T-helper 2 cell treated with Interferon-gamma antibody and Interleukin-4, amounts not matched to agents 100 ng/mL and 5 ng/mL, for 36 hours (primary cell): ENCODE data around the gene GAS2L1. TPM values are rescaled to one million over a fixed set of nuclear protein-coding genes. Genes with fewer than 3 reads are reported as not detected.
"Not testable (repeated sequence)": the region's sequence is repeated elsewhere in the genome, so short reads cannot be mapped to it uniquely, and the experiment has no call there.

Experiments
- intact Hi-C: fragments of 100-400 bp; cut with micrococcal nuclease; formaldehyde crosslinking; loops from one replicate; pipeline ENCODE4 v1.15.1; 2023
- total RNA-seq: library from RNA; stranded (reverse); gene quantifications from 2 replicates; pipeline ENCODE4 v1.2.3, GENCODE V29; 2022

GAS2L1 gene
- total RNA-seq, 1 donor from 2014 or later: 3.6 TPM

DNA sequence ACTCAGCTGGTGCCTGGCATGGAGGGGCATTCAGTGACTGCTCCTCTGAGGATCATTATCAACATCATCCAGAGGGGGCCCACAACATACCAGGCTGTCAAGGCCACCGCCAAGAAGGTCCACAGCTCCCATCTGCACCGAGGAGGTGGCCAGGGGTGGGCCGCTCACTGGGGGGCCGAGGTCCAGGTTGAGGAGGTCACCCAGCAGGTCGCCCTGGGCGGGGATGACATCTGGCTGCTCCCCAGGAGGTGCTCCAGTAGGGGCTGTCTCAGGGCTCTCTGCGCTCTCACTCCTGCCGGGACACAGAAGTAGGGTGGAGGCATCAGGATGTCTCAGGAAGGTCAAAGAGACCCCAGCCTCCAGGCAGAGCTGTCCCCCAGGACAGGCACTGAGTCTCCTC is 34.1 kb downstream of the GAS2L1 start:
- intact Hi-C loops: no loop called here

DNA sequence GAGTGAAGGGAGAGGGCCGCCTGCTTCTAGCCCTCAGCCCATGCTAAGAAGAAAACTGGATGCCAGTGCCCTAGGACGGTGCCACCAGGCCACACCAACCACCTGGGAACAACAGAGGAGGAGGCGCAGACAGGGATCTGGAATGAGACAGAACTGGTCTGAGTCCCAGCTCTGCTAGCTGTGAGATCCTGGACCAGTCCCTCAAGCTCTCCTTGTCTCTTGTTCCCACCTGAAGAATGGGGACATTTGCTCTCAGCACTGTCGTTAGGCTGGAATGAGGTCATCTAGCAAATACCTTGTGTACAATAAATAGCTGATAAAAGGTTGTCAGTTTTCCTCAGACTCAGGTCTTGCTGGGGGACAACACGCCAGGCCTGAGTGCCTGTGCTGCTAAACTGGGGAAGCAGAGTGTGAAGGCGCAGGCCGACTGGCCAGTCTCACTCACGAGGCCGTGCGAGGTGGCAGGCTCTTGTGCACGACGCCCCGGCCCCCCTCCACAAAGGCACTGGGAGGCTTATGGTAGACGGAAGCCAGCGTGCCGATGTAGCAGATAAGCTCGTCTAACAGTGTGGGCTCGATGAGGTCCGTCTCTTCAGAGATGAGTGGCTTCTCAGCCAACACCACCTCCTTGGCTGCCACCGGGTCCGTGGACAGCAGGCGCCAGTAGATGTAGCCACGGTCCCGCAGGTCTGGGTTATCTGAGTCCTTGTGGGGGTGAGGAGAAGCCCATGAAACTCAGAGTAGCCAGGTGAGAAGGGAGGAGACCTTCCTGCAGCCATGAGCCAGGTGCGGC is 34.8 kb downstream of the GAS2L1 start:
- intact Hi-C loops: no loop called here

DNA sequence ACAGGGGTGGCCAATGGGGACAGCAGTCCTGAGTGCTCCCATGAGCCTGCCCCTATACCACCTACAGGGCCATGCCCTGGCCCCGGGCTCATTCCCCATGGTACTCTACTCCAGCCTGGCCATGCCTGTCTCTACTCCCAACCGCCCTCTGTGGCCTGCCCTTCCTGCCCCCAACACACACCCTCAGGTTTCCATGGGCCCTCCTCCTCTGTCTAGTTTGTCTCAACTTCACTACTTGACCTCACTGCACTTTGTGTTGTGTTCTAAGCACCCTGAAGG is 35.3 kb downstream of the GAS2L1 start:
- intact Hi-C loops: no loop called here

DNA sequence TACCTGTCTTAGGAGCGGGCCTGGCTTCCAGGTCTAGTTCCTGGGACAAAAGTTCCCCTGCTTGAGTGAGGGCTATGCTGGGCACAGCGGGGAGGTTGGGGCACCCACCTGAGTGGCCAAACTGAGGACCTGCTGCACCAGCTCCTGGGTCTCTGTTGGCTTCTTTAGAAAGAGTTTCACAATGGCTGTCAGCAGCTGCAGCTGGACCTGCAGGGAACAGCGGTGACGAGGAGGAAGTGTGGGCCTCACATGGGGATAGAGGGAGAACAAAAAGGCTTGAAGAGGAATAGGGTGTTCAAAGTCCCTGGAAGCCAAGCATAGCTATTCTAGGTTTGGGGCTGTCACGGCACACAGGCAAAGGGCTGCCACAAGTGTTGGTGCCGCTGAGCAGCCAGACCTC is 35.7 kb downstream of the GAS2L1 start:
- intact Hi-C loops: no loop called here

- intact Hi-C loops: no loop called here
Observed at GRCh38 chr22:29342577-29343312, 36.3 kb downstream of the GAS2L1 start.

- intact Hi-C loops: no loop called here
Observed at GRCh38 chr22:29343313-29343805, 36.9 kb downstream of the GAS2L1 start.

GRCh38 chr22:29344137-29344536 is 37.7 kb downstream of the GAS2L1 start:
- intact Hi-C loops: no loop called here

DNA sequence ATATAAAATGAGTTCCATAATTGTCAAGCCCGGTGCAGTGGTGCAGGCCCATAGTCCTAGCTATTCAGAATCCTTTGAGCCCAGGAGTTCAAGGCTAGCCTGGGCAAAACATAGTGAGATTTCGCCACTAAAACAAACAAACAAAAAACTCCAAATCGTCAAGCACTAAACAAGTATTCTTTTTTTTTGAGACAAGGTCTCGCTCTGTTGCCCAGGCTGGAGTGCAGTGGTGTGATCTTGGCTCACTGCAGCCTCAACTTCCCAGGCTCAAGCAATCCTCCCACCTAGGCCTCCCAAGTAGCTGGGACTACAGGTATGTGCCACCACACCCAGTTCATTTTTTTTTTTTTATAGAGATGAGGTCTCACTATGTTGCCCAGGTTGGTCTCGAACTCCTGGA is 38.4 kb downstream of the GAS2L1 start:
- intact Hi-C loops: not testable (repeated sequence)

GRCh38 chr22:29345932-29346331 is 39.5 kb downstream of the GAS2L1 start:
- intact Hi-C loops: no loop called here

DNA sequence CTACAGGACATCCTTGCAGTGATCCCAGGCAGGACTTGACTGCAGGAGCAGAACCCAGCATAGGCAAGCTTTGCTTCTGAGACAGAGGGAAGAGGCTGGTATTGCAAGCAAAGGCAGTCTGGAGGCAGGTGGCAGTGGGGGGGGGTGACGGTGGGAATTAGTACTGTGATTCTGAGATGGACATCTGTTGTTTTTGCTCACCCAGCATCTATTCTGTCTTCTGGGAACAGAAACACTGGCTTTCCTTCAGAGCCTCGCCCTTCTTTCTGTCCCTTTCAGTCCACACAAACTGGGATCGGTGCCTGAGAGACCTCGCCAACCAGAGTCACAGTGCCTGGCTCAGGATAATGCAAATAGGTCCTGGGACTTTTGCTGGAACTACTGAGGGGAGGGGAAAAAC is 40.2 kb downstream of the GAS2L1 start:
- intact Hi-C loops: no loop called here

GRCh38 chr22:29348041-29348440 is 41.6 kb downstream of the GAS2L1 start:
- intact Hi-C loops: no loop called here

DNA sequence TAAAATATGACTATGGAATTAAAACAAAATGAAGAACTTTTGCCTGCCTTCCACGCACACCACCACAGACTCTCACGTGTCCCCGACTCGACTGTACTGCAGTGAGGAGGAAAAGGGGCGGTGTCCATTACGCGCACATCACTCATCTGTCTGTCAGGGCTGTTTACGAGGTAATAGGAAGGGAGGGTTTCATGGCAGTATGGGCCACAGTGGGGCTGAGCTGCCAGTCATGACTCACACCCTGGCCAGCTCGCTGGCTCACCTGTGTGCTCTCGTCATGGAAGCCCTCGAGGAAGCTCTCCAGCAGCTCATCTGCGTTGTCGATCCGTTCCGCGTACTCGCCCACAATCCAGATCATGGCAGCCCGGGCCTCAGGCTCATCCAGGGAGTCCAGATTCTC is 42.5 kb downstream of the GAS2L1 start:
- intact Hi-C loops: no loop called here

- intact Hi-C loops: no loop called here
Observed at GRCh38 chr22:29351042-29351441, 44.6 kb downstream of the GAS2L1 start.

GRCh38 chr22:29351891-29352290 is 45.4 kb downstream of the GAS2L1 start:
- intact Hi-C loops: no loop called here

DNA sequence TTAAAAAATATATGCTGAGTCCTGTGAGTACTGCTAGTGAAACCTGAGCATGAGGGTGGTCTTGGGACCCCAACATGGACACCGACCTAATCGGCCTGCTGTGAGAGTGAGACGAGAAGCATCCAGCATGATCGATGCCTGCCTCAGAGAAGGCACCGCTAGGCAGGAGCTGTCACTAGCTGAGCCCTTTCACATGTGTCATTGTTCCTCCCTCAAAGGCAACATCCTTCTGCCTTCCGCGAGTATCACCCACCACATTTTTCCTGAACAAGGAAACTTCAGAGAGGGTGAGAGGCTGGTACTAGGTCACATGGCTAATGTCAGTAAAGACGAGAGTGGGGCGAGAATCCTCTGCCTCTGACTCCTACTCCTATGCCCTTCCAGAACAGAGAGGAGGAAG is 46.3 kb downstream of the GAS2L1 start:
- intact Hi-C loops: no loop called here

GRCh38 chr22:29353286-29353685 is 46.8 kb downstream of the GAS2L1 start:
- intact Hi-C loops: no loop called here

- intact Hi-C loops: no loop called here
Observed at GRCh38 chr22:29353860-29354259, 47.4 kb downstream of the GAS2L1 start.

GRCh38 chr22:29357193-29357890 is 50.9 kb downstream of the GAS2L1 start:
- intact Hi-C loops: not testable (repeated sequence)

GRCh38 chr22:29359469-29359868 is 53.0 kb downstream of the GAS2L1 start:
- intact Hi-C loops: no loop called here
